ENCODE measurements around the gene SEC14L6. TPM values are rescaled to one million over a fixed set of nuclear protein-coding genes. Genes with fewer than 3 reads are reported as not detected.
A peak's percentile ranks its signal among the peaks of the same experiment; 100 is the strongest.

SEC14L6 gene
- polyA plus RNA-seq, 1 donor (not counting 4 experiments of a cell fraction or from before 2014, with no cell fraction given), result not detected

- no peak overlapping the region for H3K4me2 ChIP-seq (ENCODE audit: control insufficient read depth, extremely low read depth, insufficient read depth, low read depth, low read length)
These were observed 63.4 kb downstream of the SEC14L6 start for GRCh38 chr22:30483169-30483568.

GRCh38 chr22:30481711-30482110, 64.8 kb downstream of the SEC14L6 start:
- DNase-seq (ENCODE audit: low read depth, low spot score) (peak; percentile 9), FAIRE-seq (no peak)
- H3K36me3 ChIP-seq (ENCODE audit: control insufficient read depth in 2 of 2, extremely low read depth in 1 of 2, insufficient read depth in 2 of 2, low read length in 2 of 2), result no peaks in the 10 kb centered on the region
- TF ChIP-seq CTCF (optimal IDR thresholded peaks at IDR 0.05 in 1 of 3, IDR thresholded peaks at IDR 0.05 in 1 of 3, conservative IDR thresholded peaks at IDR 0.05 in 1 of 3; ENCODE audit: extremely low read depth in 1 of 3, insufficient read depth in 2 of 3, low read length in 3 of 3), result no peak
- TF ChIP-seq EZH2 (IDR thresholded peaks at IDR 0.05; ENCODE audit: low read length), result no peak
- H3K79me2 ChIP-seq (ENCODE audit: control insufficient read depth, insufficient read depth, low read length), result no peaks in the 10 kb centered on the region
- dilution Hi-C loops (cut with MboI; ENCODE audit: extremely low pct_ligation_motif_present, low sequenced_read_pairs), result no loop called here
- H2AFZ ChIP-seq (ENCODE audit: control insufficient read depth, low read length), result no peak overlapping the region
- H3K4me3 ChIP-seq (ENCODE audit: control insufficient read depth in 2 of 3, extremely low read depth in 1 of 3, insufficient read depth in 2 of 3, low read depth in 1 of 3, low read length in 3 of 3), result no peak overlapping the region
- H4K20me1 ChIP-seq (ENCODE audit: control insufficient read depth, extremely low read depth, insufficient read depth, low read length), result no peaks in the 10 kb centered on the region
- H3K27ac ChIP-seq (ENCODE audit: control insufficient read depth, insufficient read depth, low read length), result no peak overlapping the region
- no peak overlapping the region for H3K9ac ChIP-seq (ENCODE audit: control insufficient read depth, extremely low read depth, insufficient read depth, low read length)
- no peaks in the 10 kb centered on the region for H3K9me1 ChIP-seq (ENCODE audit: control insufficient read depth, extremely low read depth, insufficient read depth, low read length)
- H3K4me1 ChIP-seq (ENCODE audit: control insufficient read depth, extremely low read depth, insufficient read depth, low read length), result no peaks in the 10 kb centered on the region
- H3K4me2 ChIP-seq (ENCODE audit: control insufficient read depth, extremely low read depth, insufficient read depth, low read depth, low read length), result no peak overlapping the region
- H3K27me3 ChIP-seq (ENCODE audit: control insufficient read depth, extremely low read depth, insufficient read depth, low read length), result no peaks in the 10 kb centered on the region
- no peaks in the 10 kb centered on the region for H3K9me3 ChIP-seq (ENCODE audit: control insufficient read depth, low read depth, low read length)

More at GRCh38 chr22:30483169-30483568, 63.4 kb downstream of the SEC14L6 start:
- TF ChIP-seq EZH2 (IDR thresholded peaks at IDR 0.05; ENCODE audit: low read length), result no peak
- no peak for TF ChIP-seq CTCF (optimal IDR thresholded peaks at IDR 0.05 in 1 of 3, IDR thresholded peaks at IDR 0.05 in 1 of 3, conservative IDR thresholded peaks at IDR 0.05 in 1 of 3; ENCODE audit: extremely low read depth in 1 of 3, insufficient read depth in 2 of 3, low read length in 3 of 3)
- no peak overlapping the region for H3K27ac ChIP-seq (ENCODE audit: control insufficient read depth, insufficient read depth, low read length)
- H3K9me3 ChIP-seq (ENCODE audit: control insufficient read depth, low read depth, low read length), result no peaks in the 10 kb centered on the region
- H2AFZ ChIP-seq (ENCODE audit: control insufficient read depth, low read length), result no peak overlapping the region
- no peak overlapping the region for H3K4me3 ChIP-seq (ENCODE audit: control insufficient read depth in 2 of 3, extremely low read depth in 1 of 3, insufficient read depth in 2 of 3, low read depth in 1 of 3, low read length in 3 of 3)
- H3K9ac ChIP-seq (ENCODE audit: control insufficient read depth, extremely low read depth, insufficient read depth, low read length), result no peak overlapping the region
- FAIRE-seq (no peak), DNase-seq (ENCODE audit: low read depth, low spot score) (no peak)
- dilution Hi-C loops (cut with MboI; ENCODE audit: extremely low pct_ligation_motif_present, low sequenced_read_pairs), result no loop called here
- no peaks in the 10 kb centered on the region for H3K36me3 ChIP-seq (ENCODE audit: control insufficient read depth in 2 of 2, extremely low read depth in 1 of 2, insufficient read depth in 2 of 2, low read length in 2 of 2)
- H3K9me1 ChIP-seq (ENCODE audit: control insufficient read depth, extremely low read depth, insufficient read depth, low read length), result no peaks in the 10 kb centered on the region
- H3K79me2 ChIP-seq (ENCODE audit: control insufficient read depth, insufficient read depth, low read length), result no peaks in the 10 kb centered on the region
- peaks cover 1% of the 10 kb centered on the region for H3K27me3 ChIP-seq (ENCODE audit: control insufficient read depth, extremely low read depth, insufficient read depth, low read length)
- no peaks in the 10 kb centered on the region for H3K4me1 ChIP-seq (ENCODE audit: control insufficient read depth, extremely low read depth, insufficient read depth, low read length)
- H4K20me1 ChIP-seq (ENCODE audit: control insufficient read depth, extremely low read depth, insufficient read depth, low read length), result no peaks in the 10 kb centered on the region
